Measurements from ENCODE around the gene ITM2B. TPM values are rescaled to one million over a fixed set of nuclear protein-coding genes. Genes with fewer than 3 reads are reported as not detected.

Gene ITM2B
- total and polyA plus RNA-seq, 8 donors = 114 to 361 (median 186) TPM

- H3K27me3 ChIP-seq = no peaks in the 10 kb centered on the region
- H3K4me3 ChIP-seq = no peak overlapping the region
- peaks cover 0 to 63% (median 3%) of the 10 kb centered on the region in 3 donors for H3K36me3 ChIP-seq
- no peaks in the 10 kb centered on the region for H3K9me3 ChIP-seq
- peaks cover 9 to 21% (median 18%) of the 10 kb centered on the region in 3 donors for H3K4me1 ChIP-seq
- H3K27ac ChIP-seq = no peak overlapping the region
- 74 to 76% methylated on average over 4 of the region's 4 CpGs for WGBS, 2 donors
- FAIRE-seq (no peak), DNase-seq (no peak), ATAC-seq (no peak)
- TF ChIP-seq, protein P1, sequence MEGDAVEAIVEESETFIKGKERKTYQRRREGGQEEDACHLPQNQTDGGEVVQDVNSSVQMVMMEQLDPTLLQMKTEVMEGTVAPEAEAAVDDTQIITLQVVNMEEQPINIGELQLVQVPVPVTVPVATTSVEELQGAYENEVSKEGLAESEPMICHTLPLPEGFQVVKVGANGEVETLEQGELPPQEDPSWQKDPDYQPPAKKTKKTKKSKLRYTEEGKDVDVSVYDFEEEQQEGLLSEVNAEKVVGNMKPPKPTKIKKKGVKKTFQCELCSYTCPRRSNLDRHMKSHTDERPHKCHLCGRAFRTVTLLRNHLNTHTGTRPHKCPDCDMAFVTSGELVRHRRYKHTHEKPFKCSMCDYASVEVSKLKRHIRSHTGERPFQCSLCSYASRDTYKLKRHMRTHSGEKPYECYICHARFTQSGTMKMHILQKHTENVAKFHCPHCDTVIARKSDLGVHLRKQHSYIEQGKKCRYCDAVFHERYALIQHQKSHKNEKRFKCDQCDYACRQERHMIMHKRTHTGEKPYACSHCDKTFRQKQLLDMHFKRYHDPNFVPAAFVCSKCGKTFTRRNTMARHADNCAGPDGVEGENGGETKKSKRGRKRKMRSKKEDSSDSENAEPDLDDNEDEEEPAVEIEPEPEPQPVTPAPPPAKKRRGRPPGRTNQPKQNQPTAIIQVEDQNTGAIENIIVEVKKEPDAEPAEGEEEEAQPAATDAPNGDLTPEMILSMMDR (IDR thresholded peaks at IDR 0.05) = no peak
- intact Hi-C loops (cut with DNase I) = no loop called here
Observed at GRCh38 chr13:48260970-48261369, 28.0 kb downstream of the ITM2B start.

- no peak for ATAC-seq
- H3K27ac ChIP-seq = no peak overlapping the region
- 94% methylated on average over 1 of the region's 1 CpG for WGBS, 2 donors
- peaks cover 0 to 12% (median 0%) of the 10 kb centered on the region in 3 donors for H3K4me1 ChIP-seq
- TF ChIP-seq, protein P1 (IDR thresholded peaks at IDR 0.05) = no peak
- no peak for DNase-seq
- H3K4me3 ChIP-seq = no peak overlapping the region
- no peaks in the 10 kb centered on the region for H3K9me3 ChIP-seq
- no peaks in the 10 kb centered on the region for H3K27me3 ChIP-seq
- FAIRE-seq = no peak
- peaks cover 0 to 43% (median 3%) of the 10 kb centered on the region in 3 donors for H3K36me3 ChIP-seq
- intact Hi-C loops (cut with DNase I) = no loop called here
Observed at GRCh38 chr13:48263196-48263595, 30.2 kb downstream of the ITM2B start.

- DNase-seq (no peak), ATAC-seq (no peak), FAIRE-seq (no peak)
- Histone ChIP-seq H3K27me3 (no peaks in the 10 kb centered on the region), H3K27ac (no peak overlapping the region), H3K36me3 (peaks cover 0 to 34% (median 3%) of the 10 kb centered on the region in 3 donors), H3K4me3 (no peak overlapping the region), H3K9me3 (no peaks in the 10 kb centered on the region), H3K4me1 (peaks cover 0 to 3% (median 0%) of the 10 kb centered on the region in 3 donors)
- intact Hi-C loops (cut with DNase I) = no loop called here
- TF ChIP-seq, protein P1 (IDR thresholded peaks at IDR 0.05) = no peak
- WGBS, 2 donors = 88 to 95% methylated on average over 2 of the region's 2 CpGs
Observed at GRCh38 chr13:48264058-48264457, 31.1 kb downstream of the ITM2B start.

DNA sequence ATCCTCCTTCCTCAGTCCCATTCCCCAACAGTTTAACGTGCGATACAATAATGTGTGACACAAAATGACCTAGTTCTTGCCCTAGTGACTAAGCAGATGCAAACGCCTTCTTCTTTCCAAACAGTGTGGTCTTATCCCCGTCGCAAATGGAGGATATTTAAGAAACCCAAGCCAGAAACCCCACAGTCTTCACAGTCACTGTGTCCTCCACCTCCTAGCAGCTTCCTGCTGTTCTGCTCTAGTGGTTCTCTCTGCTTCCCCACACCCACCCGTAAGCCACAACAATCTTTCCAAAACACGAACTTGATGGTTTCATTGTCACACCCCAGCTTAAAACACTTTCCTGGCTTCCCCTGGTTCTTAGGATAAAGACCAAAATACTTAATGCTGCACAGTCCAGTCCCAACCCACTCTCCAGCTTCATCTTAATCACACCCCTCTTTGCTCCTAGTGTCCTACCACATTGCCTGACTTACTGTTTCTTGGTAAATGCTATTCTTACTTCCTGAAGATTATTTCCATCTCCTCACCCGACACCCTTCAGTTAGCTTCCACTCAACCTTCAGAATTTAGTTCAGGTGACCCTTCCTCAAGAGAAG lies 32.3 kb downstream of the ITM2B start:
- TF ChIP-seq, protein P1 (IDR thresholded peaks at IDR 0.05) = no peak
- no peaks in the 10 kb centered on the region for H3K9me3 ChIP-seq
- no peak for FAIRE-seq
- intact Hi-C loops (cut with DNase I) = no loop called here
- H3K27me3 ChIP-seq = no peaks in the 10 kb centered on the region
- 90 to 96% methylated on average over 8 of the region's 8 CpGs for WGBS, 2 donors
- ATAC-seq = no peak
- H3K4me3 ChIP-seq = no peak overlapping the region
- DNase-seq = no peak
- peaks cover 0 to 24% (median under 1%) of the 10 kb centered on the region in 3 donors for H3K36me3 ChIP-seq
- H3K4me1 ChIP-seq = peaks cover 0 to 3% (median 0%) of the 10 kb centered on the region in 3 donors
- H3K27ac ChIP-seq = no peak overlapping the region

DNA sequence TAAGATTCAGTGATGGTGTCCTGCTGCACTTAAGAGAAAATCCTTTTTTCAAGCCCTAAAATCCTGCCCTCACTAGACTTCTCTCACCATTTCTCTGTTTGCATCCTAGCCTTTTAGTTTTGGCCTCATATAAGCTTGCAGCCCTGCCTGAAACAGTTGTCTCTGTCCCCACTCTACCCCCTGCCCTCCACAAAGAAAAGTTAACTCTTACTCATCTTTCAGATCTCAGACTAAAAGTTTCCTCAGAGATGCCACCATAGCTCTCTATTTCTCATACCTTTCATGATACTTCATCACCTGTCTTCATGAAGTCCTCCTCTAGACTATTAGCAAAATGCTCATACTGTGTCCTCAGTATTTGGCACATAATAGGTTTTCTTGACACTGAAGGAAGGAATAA lies 33.1 kb downstream of the ITM2B start:
- FAIRE-seq = no peak
- H3K27me3 ChIP-seq = no peaks in the 10 kb centered on the region

More for the DNA sequence above, 33.1 kb downstream of the ITM2B start:
- Histone ChIP-seq H3K4me1 (peaks cover 0 to 3% (median 0%) of the 10 kb centered on the region in 3 donors), H3K4me3 (no peak overlapping the region), H3K27ac (no peak overlapping the region), H3K9me3 (no peaks in the 10 kb centered on the region), H3K36me3 (peaks cover 0 to 18% (median 0%) of the 10 kb centered on the region in 3 donors)
- DNase-seq (no peak), ATAC-seq (no peak)
- intact Hi-C loops (cut with DNase I) = no loop called here
- TF ChIP-seq, protein P1 (IDR thresholded peaks at IDR 0.05) = no peak
